K562 (cell line): ENCODE results near the gene BEST2. TPM values are rescaled to one million over a fixed set of nuclear protein-coding genes. Genes with fewer than 3 reads are reported as not detected.

Source experiments
- ATAC-seq: fragments of 200-7000 bp; cut with Tn5 transposase; 3 replicates; pipeline ENCODE4 v1.9.1; 2020; ENCODE audit warnings: moderate library complexity
- BruUV-seq: library from RNA; stranded (reverse); fragments of 400-500 nt; replicated peaks from 2 replicates; lab custom pipeline; 2021; lab: Mats Ljungman, UMichigan
- CTCF ChIA-PET: fragments of 300-600 bp; formaldehyde crosslinking; extraction: SDS; loops from one replicate; lab custom pipeline; 2021; ENCODE audit warnings: low intra/inter-chr PET ratio; lab: Yijun Ruan, JAX
- POLR2A ChIA-PET: fragments of 300-600, 350-650 bp; sonication (Branson Sonifier 250); formaldehyde crosslinking; extraction: SDS; loops from one replicate; lab custom pipeline; 2021; ENCODE audit warnings: antibody characterized with exemption, inconsistent platforms; lab: Yijun Ruan, JAX
- DNase-seq, 4 experiments: peaks; one replicate each; pipeline versions ENCODE4 v3.0.0 to v3.0.0-alpha.2; 2011 to 2018; ENCODE audit warnings: low spot score in 3 of 4, mixed read lengths in 3 of 4; ENCODE audit errors: extremely low read depth in 1 of 4
- FAIRE-seq: peaks from 2 replicates; lab custom pipeline; 2011; peaks lifted over from hg19 to GRCh38; lab: Jason Lieb, UNC
- H2AFZ ChIP-seq: 2 replicates; pipeline ENCODE4 v1.6.0; 2011; ENCODE audit warnings: low read depth, low read length, control low read depth, inconsistent platforms
- H3K27ac ChIP-seq: fragments of 200-600 bp; 3 replicates; pipeline ENCODE4 v1.8.0; 2011; ENCODE audit warnings: low read depth, mild to moderate bottlenecking, control low read depth, inconsistent platforms, low read length, moderate library complexity, mixed read lengths; ENCODE audit errors: extremely low read depth
- H3K27me3 ChIP-seq, 2 experiments: fragments of 300-600 bp in 1 of 2; 2 replicates in 1 of 2; 3 replicates in 1 of 2; pipeline versions ENCODE4 v1.6.0 to v1.8.0; 2011; ENCODE audit warnings: inconsistent platforms in 2 of 2, low read length in 2 of 2, mild to moderate bottlenecking in 1 of 2, mixed read lengths in 1 of 2, moderate library complexity in 1 of 2; ENCODE audit not compliant: control insufficient read depth in 2 of 2, insufficient read depth in 2 of 2
- H3K36me3 ChIP-seq: fragments of 300-600 bp; 3 replicates; pipeline ENCODE4 v1.8.0; 2011; ENCODE audit warnings: mild to moderate bottlenecking, low read length, inconsistent platforms; ENCODE audit not compliant: control insufficient read depth, insufficient read depth
- H3K4me1 ChIP-seq, 2 experiments: fragments of 200-600 bp in 1 of 2; replicated peaks in 1 of 2; 2 replicates in 1 of 2; 3 replicates in 1 of 2; pipeline versions ENCODE4 v1.5.1 to v1.8.0; 2011; ENCODE audit warnings: inconsistent platforms in 2 of 2, low read length in 2 of 2, mild to moderate bottlenecking in 1 of 2, mixed read lengths in 1 of 2, moderate library complexity in 1 of 2; ENCODE audit not compliant: control insufficient read depth in 2 of 2, insufficient read depth in 2 of 2
- H3K4me2 ChIP-seq: 2 replicates; pipeline ENCODE4 v1.6.1; 2011; ENCODE audit warnings: low read length, control low read depth, inconsistent platforms, mixed read lengths; ENCODE audit not compliant: insufficient read depth
- H3K4me3 ChIP-seq: fragments of 200-600 bp; sonication (generic), shearing (Covaris generic); 2 replicates; pipeline ENCODE4 v1.5.1; 2016; ENCODE audit warnings: control low read depth, inconsistent platforms
- H3K79me2 ChIP-seq: fragments of 200-600 bp; 3 replicates; pipeline ENCODE4 v1.8.0; 2011; ENCODE audit warnings: low read length, inconsistent platforms; ENCODE audit not compliant: control insufficient read depth, insufficient read depth
- H3K9ac ChIP-seq, 2 experiments: 2 replicates each; pipeline versions ENCODE4 v1.6.0 to v1.6.1; 2011; ENCODE audit warnings: low read depth in 2 of 2, low read length in 2 of 2, control low read depth in 1 of 2, inconsistent platforms in 1 of 2, mild to moderate bottlenecking in 1 of 2, mixed read lengths in 1 of 2; ENCODE audit not compliant: insufficient read depth in 1 of 2
- H3K9me1 ChIP-seq: one replicate; pipeline ENCODE4 v1.6.0; 2011; ENCODE audit warnings: inconsistent platforms, mild to moderate bottlenecking, low read length, moderate library complexity; ENCODE audit not compliant: control insufficient read depth, insufficient read depth
- H3K9me3 ChIP-seq: replicated peaks from 2 replicates; pipeline ENCODE4 v1.5.1; 2011; ENCODE audit warnings: low read depth, low read length, inconsistent platforms; ENCODE audit not compliant: control insufficient read depth, insufficient read depth
- H4K20me1 ChIP-seq: replicated peaks from 2 replicates; pipeline ENCODE4 v1.6.1; 2011; ENCODE audit warnings: low read length, inconsistent platforms, mixed read lengths; ENCODE audit not compliant: control insufficient read depth, insufficient read depth
- ELF2 ChIP-seq: fragments of 250-450 bp; sonication (Bioruptor Pico); IDR thresholded peaks from 2 replicates; pipeline ENCODE4 v1.5.0; 2021; ENCODE audit warnings: mild to moderate bottlenecking
- NCOR1 ChIP-seq: fragments of 450-650 bp; IDR thresholded peaks from 2 replicates; pipeline ENCODE4 v1.6.1; 2016; ENCODE audit warnings: mild to moderate bottlenecking, moderate library complexity
- POLR3G ChIP-seq: IDR thresholded peaks from 2 replicates; pipeline ENCODE4 v1.6.1; 2011; ENCODE audit not compliant: insufficient read length, insufficient replicate concordance; ENCODE audit errors: extremely low read depth
- RB1 ChIP-seq: fragments of 450-650 bp; IDR thresholded peaks from 2 replicates; pipeline ENCODE4 v1.6.1; 2017; ENCODE audit warnings: low read depth, mild to moderate bottlenecking
- SRSF3 ChIP-seq: fragments of 200-400 bp; formaldehyde crosslinking; IDR thresholded peaks from 2 replicates; pipeline ENCODE4 v1.6.1; 2016; ENCODE audit warnings: mild to moderate bottlenecking, low read length, moderate library complexity; ENCODE audit not compliant: insufficient read depth
- ZNF121 ChIP-seq: sonication (generic); formaldehyde crosslinking; conservative IDR thresholded peaks from 2 replicates; pipeline ENCODE4 v1.8.0; 2022; ENCODE audit warnings: missing genetic modification reagents
- ZNF3 ChIP-seq: fragments of 250-450 bp; sonication (Bioruptor Pico); IDR thresholded peaks from 2 replicates; pipeline ENCODE4 v1.5.0; 2021; ENCODE audit warnings: mild to moderate bottlenecking, moderate library complexity
- whole genome bisulfite sequencing: fragments of 100-300 bp; shearing (Covaris generic); methylation state at CpG from one replicate; pipeline ENCODE4 v1.1.6; 2016; ENCODE audit warnings: low coverage, mixed read lengths; ENCODE audit not compliant: insufficient coverage; ENCODE audit errors: missing lambda C conversion rate; 5-methylcytosine and 5-hydroxymethylcytosine counted together
- in situ Hi-C: fragments of 300-500 bp; cut with MboI; formaldehyde crosslinking; loops from 4 replicates; pipeline ENCODE4 v1.15.0; 2018; ENCODE audit warnings: inconsistent platforms, mixed read lengths
- intact Hi-C: fragments of 100-400 bp; cut with micrococcal nuclease; formaldehyde crosslinking; loops from 2 replicates; pipeline ENCODE4 v1.14.2; 2022
- polyA plus RNA-seq, 8 experiments: library from polyadenylated mRNA; depleted of rRNA in 4 of 8; stranded (reverse) in 5 of 8; unstranded in 3 of 8; fragments of >200 nt; fragmentation: Nextera tagmentation in 2 of 8; fragmentation: Illumina TruSeq in 1 of 8; extraction: Ambion mirVana in 2 of 8; extraction: Trizol in 1 of 8; gene quantifications; 2 replicates each; pipeline versions ENCODE4 v1.2.1 to v1.2.3, GENCODE V29; 2011 to 2014; ENCODE audit warnings: inconsistent platforms in 1 of 8, missing spikeins in 1 of 8
- total RNA-seq, 7 experiments: library from RNA; depleted of rRNA in 6 of 7; stranded (reverse); fragments of >200 nt in 6 of 7; fragmentation: Illumina TruSeq in 2 of 7; extraction: Trizol in 2 of 7; gene quantifications; 2 replicates each; pipeline versions ENCODE4 v1.2.1 to v1.2.3, GENCODE V29; 2011 to 2021; ENCODE audit warnings: low replicate concordance in 1 of 7
- TF ChIP-seq, protein P1 (sequence below): fragments of 250-450 bp; sonication (Bioruptor Pico); IDR thresholded peaks from 2 replicates; pipeline ENCODE4 v1.4.0; 2020; ENCODE audit warnings: mild to moderate bottlenecking, moderate library complexity, borderline replicate concordance
- TF ChIP-seq, protein P2 (sequence below): fragments of 250-450 bp; sonication (Bioruptor Pico); IDR thresholded peaks from 2 replicates; pipeline ENCODE4 v1.8.0; 2022; ENCODE audit warnings: inconsistent platforms

BEST2 gene
- total and polyA plus RNA-seq, 9 of the 15 experiments (the other 6 are each of a cell fraction or from before 2014, with no cell fraction given), result not detected

GRCh38 chr19:12715929-12716328, 35.7 kb upstream of the BEST2 start:
- H4K20me1 ChIP-seq, result peaks cover 13% of the 10 kb centered on the region
- no peaks in the 10 kb centered on the region for H3K9me3 ChIP-seq
- peak; percentile 92 for TF ChIP-seq ZNF121 (CRISPR knock-in tag)
- TF ChIP-seq RB1, result no peak
- no peak overlapping the region for H2AFZ ChIP-seq
- no peak overlapping the region for H3K4me3 ChIP-seq
- no peak overlapping the region for H3K9ac ChIP-seq
- no peak for ATAC-seq
- no peak overlapping the region for H3K4me2 ChIP-seq
- 100% methylated on average over 3 of the region's 3 CpGs for WGBS
- CTCF ChIA-PET, result interaction anchor here (1.0 kb wide), 1 partner anchor 132 kb away, joined by 4 read pairs; no protein-coding TSS in a partner anchor
- H3K27ac ChIP-seq, result no peak overlapping the region
- H3K36me3 ChIP-seq, result peaks cover 92% of the 10 kb centered on the region
- BruUV-seq, result no TSS peak
- no peaks in the 10 kb centered on the region for H3K27me3 ChIP-seq
- in situ Hi-C loops, result no loop called here
- H3K4me1 ChIP-seq, result peaks cover 8 to 37% of the 10 kb centered on the region in 2 experiments; a peak in 3 of 5 replicates
- intact Hi-C loops, result loop anchor here (2.0 kb wide), 1 partner anchor 131 kb away; no protein-coding TSS in a partner anchor
- H3K79me2 ChIP-seq, result peaks cover 57% of the 10 kb centered on the region
- FAIRE-seq, result no peak
- POLR2A ChIA-PET, result interaction anchor here (0.6 to 0.8 kb wide), 2 partner anchors 14 to 50 kb away, joined by 3 read pairs; no protein-coding TSS in a partner anchor
- peaks cover 7% of the 10 kb centered on the region for H3K9me1 ChIP-seq
- DNase-seq, result no peak

DNA sequence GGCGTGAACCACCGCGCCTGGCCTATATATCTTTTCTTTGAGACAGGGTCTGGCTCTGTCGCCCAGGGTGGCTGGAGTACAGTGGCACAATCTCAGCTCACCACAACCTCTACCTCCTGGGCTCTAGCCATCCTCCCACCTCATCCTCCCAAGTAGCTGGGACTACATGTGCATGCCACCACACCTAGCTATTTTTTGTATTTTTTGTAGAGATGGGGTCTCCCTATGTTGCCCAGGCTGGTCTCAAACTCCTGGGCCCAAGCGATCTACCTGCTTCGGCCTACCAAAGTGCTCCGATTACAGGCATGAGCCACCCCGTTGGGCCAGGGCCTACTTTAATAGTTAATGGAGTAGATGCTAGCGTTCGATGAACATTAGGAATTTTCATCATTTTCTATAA, 31.3 kb upstream of the BEST2 start:
- H3K79me2 ChIP-seq, result peaks cover 81% of the 10 kb centered on the region
- WGBS, result 90% methylated on average over 10 of the region's 10 CpGs
- peaks cover 54% of the 10 kb centered on the region for H3K36me3 ChIP-seq
- H4K20me1 ChIP-seq, result peaks cover 17% of the 10 kb centered on the region; the same call in 1 of the 2 replicates
- peaks cover 6% of the 10 kb centered on the region for H3K9me1 ChIP-seq
- intact Hi-C loops (no loop called here), in situ Hi-C loops (no loop called here)
- no peaks in the 10 kb centered on the region for H3K9me3 ChIP-seq
- peak overlapping the region; percentile 87; the same call in 1 of the 3 replicates for H3K27ac ChIP-seq
- ChIA-PET POLR2A (interaction anchor here (0.8 to 3.8 kb wide), 5 partner anchors 35 to 74 kb away, joined by 3 to 30 read pairs (median 4); partner anchors contain the start of gene JUNB), CTCF (no interaction called here)
- no peaks in the 10 kb centered on the region for H3K27me3 ChIP-seq
- peak overlapping the region; percentile 89 to 99 for H3K9ac ChIP-seq
- FAIRE-seq (no peak), ATAC-seq (no peak), DNase-seq (no peak)
- no peak overlapping the region for H2AFZ ChIP-seq
- H3K4me1 ChIP-seq, result peaks cover 10 to 45% of the 10 kb centered on the region in 2 experiments; a peak in 3 of 5 replicates
- H3K4me2 ChIP-seq, result peak overlapping the region; percentile 92
- no TSS peak for BruUV-seq
- peak overlapping the region; percentile 82; the same call in 1 of the 2 replicates for H3K4me3 ChIP-seq
- TF ChIP-seq POLR3G (no peak), SRSF3 (no peak), NCOR1 (no peak), ELF2 (CRISPR knock-in tag) (no peak), ZNF3 (no peak)
- TF ChIP-seq, protein P1, sequence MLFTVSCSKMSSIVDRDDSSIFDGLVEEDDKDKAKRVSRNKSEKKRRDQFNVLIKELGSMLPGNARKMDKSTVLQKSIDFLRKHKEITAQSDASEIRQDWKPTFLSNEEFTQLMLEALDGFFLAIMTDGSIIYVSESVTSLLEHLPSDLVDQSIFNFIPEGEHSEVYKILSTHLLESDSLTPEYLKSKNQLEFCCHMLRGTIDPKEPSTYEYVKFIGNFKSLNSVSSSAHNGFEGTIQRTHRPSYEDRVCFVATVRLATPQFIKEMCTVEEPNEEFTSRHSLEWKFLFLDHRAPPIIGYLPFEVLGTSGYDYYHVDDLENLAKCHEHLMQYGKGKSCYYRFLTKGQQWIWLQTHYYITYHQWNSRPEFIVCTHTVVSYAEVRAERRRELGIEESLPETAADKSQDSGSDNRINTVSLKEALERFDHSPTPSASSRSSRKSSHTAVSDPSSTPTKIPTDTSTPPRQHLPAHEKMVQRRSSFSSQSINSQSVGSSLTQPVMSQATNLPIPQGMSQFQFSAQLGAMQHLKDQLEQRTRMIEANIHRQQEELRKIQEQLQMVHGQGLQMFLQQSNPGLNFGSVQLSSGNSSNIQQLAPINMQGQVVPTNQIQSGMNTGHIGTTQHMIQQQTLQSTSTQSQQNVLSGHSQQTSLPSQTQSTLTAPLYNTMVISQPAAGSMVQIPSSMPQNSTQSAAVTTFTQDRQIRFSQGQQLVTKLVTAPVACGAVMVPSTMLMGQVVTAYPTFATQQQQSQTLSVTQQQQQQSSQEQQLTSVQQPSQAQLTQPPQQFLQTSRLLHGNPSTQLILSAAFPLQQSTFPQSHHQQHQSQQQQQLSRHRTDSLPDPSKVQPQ (CRISPR knock-in tag), result no peak
- TF ChIP-seq, protein P2, sequence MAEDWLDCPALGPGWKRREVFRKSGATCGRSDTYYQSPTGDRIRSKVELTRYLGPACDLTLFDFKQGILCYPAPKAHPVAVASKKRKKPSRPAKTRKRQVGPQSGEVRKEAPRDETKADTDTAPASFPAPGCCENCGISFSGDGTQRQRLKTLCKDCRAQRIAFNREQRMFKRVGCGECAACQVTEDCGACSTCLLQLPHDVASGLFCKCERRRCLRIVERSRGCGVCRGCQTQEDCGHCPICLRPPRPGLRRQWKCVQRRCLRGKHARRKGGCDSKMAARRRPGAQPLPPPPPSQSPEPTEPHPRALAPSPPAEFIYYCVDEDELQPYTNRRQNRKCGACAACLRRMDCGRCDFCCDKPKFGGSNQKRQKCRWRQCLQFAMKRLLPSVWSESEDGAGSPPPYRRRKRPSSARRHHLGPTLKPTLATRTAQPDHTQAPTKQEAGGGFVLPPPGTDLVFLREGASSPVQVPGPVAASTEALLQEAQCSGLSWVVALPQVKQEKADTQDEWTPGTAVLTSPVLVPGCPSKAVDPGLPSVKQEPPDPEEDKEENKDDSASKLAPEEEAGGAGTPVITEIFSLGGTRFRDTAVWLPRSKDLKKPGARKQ (CRISPR knock-in tag), result no peak
